ENCODE data around the gene RPS6KA2. TPM values are rescaled to one million over a fixed set of nuclear protein-coding genes. Genes with fewer than 3 reads are reported as not detected.
"Not testable (repeated sequence)": the region's sequence is repeated elsewhere in the genome, so short reads cannot be mapped to it uniquely, and the experiment has no call there.

Gene RPS6KA2
- total RNA-seq, 1 donor from 2014 or later: 10.4 TPM

GRCh38 chr6:166364456-166364855 is 262.6 kb downstream of the RPS6KA2 start:
- Histone ChIP-seq H3K4me3 (ENCODE audit: low read length in 3 of 3) (no peak overlapping the region), H3K27me3 (ENCODE audit: control insufficient read depth in 3 of 3, insufficient read depth in 3 of 3, low read length in 3 of 3) (no peaks in the 10 kb centered on the region), H3K4me1 (ENCODE audit: control insufficient read depth in 3 of 3, insufficient read depth in 3 of 3, low read length in 3 of 3) (peaks cover 20 to 37% (median 33%) of the 10 kb centered on the region in 3 donors), H3K9ac (ENCODE audit: low read depth in 1 of 3, low read length in 3 of 3) (peak overlapping the region in 2 of 3 donors; percentile 46 to 66), H3K9me3 (ENCODE audit: control insufficient read depth in 3 of 3, low read length in 3 of 3) (no peaks in the 10 kb centered on the region), H3K27ac (ENCODE audit: low read depth, low read length) (peak overlapping the region; percentile 94), H3K36me3 (ENCODE audit: control insufficient read depth in 3 of 3, insufficient read depth in 3 of 3, low read length in 3 of 3) (peaks cover 2 to 17% (median 6%) of the 10 kb centered on the region in 3 donors)

- peaks cover 2 to 14% (median 6%) of the 10 kb centered on the region in 3 donors for H3K36me3 ChIP-seq (ENCODE audit: control insufficient read depth in 3 of 3, insufficient read depth in 3 of 3, low read length in 3 of 3)
- H3K4me3 ChIP-seq (ENCODE audit: low read length in 3 of 3); H3K27me3 ChIP-seq (ENCODE audit: control insufficient read depth in 3 of 3, insufficient read depth in 3 of 3, low read length in 3 of 3); H3K9ac ChIP-seq (ENCODE audit: low read depth in 1 of 3, low read length in 3 of 3); H3K27ac ChIP-seq (ENCODE audit: low read depth, low read length); H3K9me3 ChIP-seq (ENCODE audit: control insufficient read depth in 3 of 3, low read length in 3 of 3): not testable (repeated sequence)
- H3K4me1 ChIP-seq (ENCODE audit: control insufficient read depth in 3 of 3, insufficient read depth in 3 of 3, low read length in 3 of 3): peaks cover 20 to 37% (median 33%) of the 10 kb centered on the region in 3 donors
Observed at GRCh38 chr6:166362427-166362826, 264.6 kb downstream of the RPS6KA2 start.

- peak overlapping the region in 1 of 3 donors; percentile 57 for H3K9ac ChIP-seq (ENCODE audit: low read depth in 1 of 3, low read length in 3 of 3)
- peaks cover 20 to 37% (median 33%) of the 10 kb centered on the region in 3 donors for H3K4me1 ChIP-seq (ENCODE audit: control insufficient read depth in 3 of 3, insufficient read depth in 3 of 3, low read length in 3 of 3)
- H3K4me3 ChIP-seq (ENCODE audit: low read length in 3 of 3): no peak overlapping the region
- no peaks in the 10 kb centered on the region for H3K9me3 ChIP-seq (ENCODE audit: control insufficient read depth in 3 of 3, low read length in 3 of 3)
- H3K27ac ChIP-seq (ENCODE audit: low read depth, low read length): peak overlapping the region; percentile 40
- H3K36me3 ChIP-seq (ENCODE audit: control insufficient read depth in 3 of 3, insufficient read depth in 3 of 3, low read length in 3 of 3): peaks cover 0 to 14% (median 2%) of the 10 kb centered on the region in 3 donors
- no peaks in the 10 kb centered on the region for H3K27me3 ChIP-seq (ENCODE audit: control insufficient read depth in 3 of 3, insufficient read depth in 3 of 3, low read length in 3 of 3)
Observed at GRCh38 chr6:166361077-166361429, 266.0 kb downstream of the RPS6KA2 start.

GRCh38 chr6:166360243-166361076 is 266.6 kb downstream of the RPS6KA2 start:
- Histone ChIP-seq H3K9me3 (ENCODE audit: control insufficient read depth in 3 of 3, low read length in 3 of 3) (no peaks in the 10 kb centered on the region), H3K27ac (ENCODE audit: low read depth, low read length) (peak overlapping the region; percentile 40), H3K4me3 (ENCODE audit: low read length in 3 of 3) (no peak overlapping the region), H3K9ac (ENCODE audit: low read depth in 1 of 3, low read length in 3 of 3) (peak overlapping the region in 1 of 3 donors; percentile 57), H3K4me1 (ENCODE audit: control insufficient read depth in 3 of 3, insufficient read depth in 3 of 3, low read length in 3 of 3) (peaks cover 20 to 32% (median 29%) of the 10 kb centered on the region in 3 donors), H3K36me3 (ENCODE audit: control insufficient read depth in 3 of 3, insufficient read depth in 3 of 3, low read length in 3 of 3) (peaks cover 0 to 14% (median 2%) of the 10 kb centered on the region in 3 donors), H3K27me3 (ENCODE audit: control insufficient read depth in 3 of 3, insufficient read depth in 3 of 3, low read length in 3 of 3) (no peaks in the 10 kb centered on the region)

Small RNA genes within 50 kb of the gene (small RNA-seq; reads per million reads assigned to genes)
- gene MIR1913: not detected

Other genes starting within 250 kb of the RPS6KA2 start
- 88.2 TPM for gene MPC1, start 244.3 kb downstream of the RPS6KA2 start, total RNA-seq
- gene RAMACL, start 40.6 kb downstream of the RPS6KA2 start, total RNA-seq: 1.0 TPM

All from skeletal muscle tissue (tissue), 5 donors.